GM23338 (cell line): ENCODE data around the gene TOMM6. TPM values are rescaled to one million over a fixed set of nuclear protein-coding genes. Genes with fewer than 3 reads are reported as not detected.
A peak's percentile ranks its signal among the peaks of the same experiment; 100 is the strongest.

ENCODE experiments used
- ATAC-seq: fragments of 200-7000 bp; cut with Tn5 transposase; 3 replicates; pipeline ENCODE4 v1.9.1; 2020
- DNase-seq: peaks from one replicate; pipeline ENCODE4 v3.0.0-alpha.2; 2015; ENCODE audit warnings: low spot score
- H2AFZ ChIP-seq: fragments of 200-600 bp; sonication (generic); 2 replicates; pipeline ENCODE4 v1.8.0; 2016; ENCODE audit warnings: antibody characterized with exemption, mild to moderate bottlenecking, moderate library complexity
- H3F3A ChIP-seq: fragments of 200-600 bp; sonication (generic); replicated peaks from 2 replicates; pipeline ENCODE4 v1.8.0; 2017; ENCODE audit warnings: antibody characterized with exemption, mixed run types, low read depth
- H3K27ac ChIP-seq: fragments of 200-600 bp; sonication (generic); 2 replicates; pipeline ENCODE4 v1.6.1; 2016; ENCODE audit warnings: low read depth
- H3K27me3 ChIP-seq: fragments of 200-600 bp; sonication (generic); 2 replicates; pipeline ENCODE4 v1.8.0; 2016; ENCODE audit warnings: mild to moderate bottlenecking, mixed run types, moderate library complexity; ENCODE audit not compliant: insufficient read depth
- H3K36me3 ChIP-seq: fragments of 200-600 bp; sonication (generic); 2 replicates; pipeline ENCODE4 v1.8.0; 2016; ENCODE audit warnings: mild to moderate bottlenecking; ENCODE audit not compliant: insufficient read depth
- H3K4me1 ChIP-seq: fragments of 200-600 bp; sonication (generic); 2 replicates; pipeline ENCODE4 v1.8.0; 2016; ENCODE audit warnings: mild to moderate bottlenecking, moderate library complexity; ENCODE audit not compliant: insufficient read depth
- H3K4me2 ChIP-seq: fragments of 200-600 bp; sonication (generic); 2 replicates; pipeline ENCODE4 v1.7.1; 2017; ENCODE audit warnings: mixed run types
- H3K4me3 ChIP-seq: fragments of 200-600 bp; sonication (generic); 2 replicates; pipeline ENCODE4 v1.6.1; 2016; ENCODE audit warnings: mixed run types
- H3K79me2 ChIP-seq: fragments of 200-600 bp; sonication (generic); replicated peaks from 2 replicates; pipeline ENCODE4 v1.8.0; 2017; ENCODE audit warnings: mild to moderate bottlenecking; ENCODE audit not compliant: insufficient read depth
- H3K9me2 ChIP-seq: fragments of 200-600 bp; sonication (generic); 2 replicates; pipeline ENCODE4 v1.8.0; 2017; ENCODE audit not compliant: insufficient read depth
- H4K20me1 ChIP-seq: fragments of 200-600 bp; sonication (generic); replicated peaks from 2 replicates; pipeline ENCODE4 v1.8.0; 2017; ENCODE audit warnings: mild to moderate bottlenecking; ENCODE audit not compliant: insufficient read depth
- H3K27ac Mint-ChIP-seq: 2 replicates; pipeline ENCODE4 v1.8.0; 2020; ENCODE audit warnings: inconsistent platforms, mild to moderate bottlenecking, moderate library complexity, mixed read lengths
- H3K27me3 Mint-ChIP-seq: 3 replicates; pipeline ENCODE4 v1.8.0; 2022; ENCODE audit warnings: low read depth, mild to moderate bottlenecking, moderate library complexity, mixed read lengths, inconsistent platforms; ENCODE audit not compliant: insufficient read depth, poor library complexity
- H3K36me3 Mint-ChIP-seq: 3 replicates; pipeline ENCODE4 v1.8.0; 2021; ENCODE audit warnings: low read depth, mild to moderate bottlenecking, inconsistent platforms, moderate library complexity, mixed read lengths
- H3K4me1 Mint-ChIP-seq: 3 replicates; pipeline ENCODE4 v1.8.0; 2020; ENCODE audit warnings: mild to moderate bottlenecking, inconsistent platforms, mixed read lengths
- H3K4me3 Mint-ChIP-seq: 3 replicates; pipeline ENCODE4 v1.8.0; 2021; ENCODE audit warnings: moderate library complexity, mild to moderate bottlenecking, inconsistent platforms, mixed read lengths
- H3K9me3 Mint-ChIP-seq: 3 replicates; pipeline ENCODE4 v1.8.0; 2020; ENCODE audit warnings: moderate library complexity, mild to moderate bottlenecking, inconsistent platforms, mixed read lengths
- CREB1 ChIP-seq: fragments of 250-450 bp; sonication (Bioruptor Pico); IDR thresholded peaks from 2 replicates; pipeline ENCODE4 v1.5.0; 2020; ENCODE audit warnings: low read depth, mild to moderate bottlenecking, moderate library complexity
- EZH2phosphoT487 ChIP-seq: fragments of 200-600 bp; sonication (generic); IDR thresholded peaks from one replicate; pipeline ENCODE4 v1.8.1; 2018; ENCODE audit warnings: antibody characterized with exemption; ENCODE audit not compliant: unreplicated experiment
- JUNB ChIP-seq: IDR thresholded peaks from one replicate; pipeline ENCODE4 v1.6.1; 2016; ENCODE audit warnings: antibody characterized with exemption; ENCODE audit not compliant: unreplicated experiment
- NANOG ChIP-seq: IDR thresholded peaks from 2 replicates; pipeline ENCODE4 v1.6.1; 2016; ENCODE audit warnings: antibody characterized with exemption, borderline replicate concordance
- POLR2AphosphoS5 ChIP-seq: IDR thresholded peaks from 2 replicates; pipeline ENCODE4 v1.6.1; 2016; ENCODE audit warnings: antibody characterized with exemption, low read depth
- STAT1 ChIP-seq: IDR thresholded peaks from one replicate; pipeline ENCODE4 v1.6.1; 2016; ENCODE audit warnings: antibody characterized with exemption; ENCODE audit not compliant: unreplicated experiment
- ZNF114 ChIP-seq: fragments of 250-450 bp; sonication (Bioruptor Pico); IDR thresholded peaks from 2 replicates; pipeline ENCODE4 v1.5.0; 2020; ENCODE audit warnings: mild to moderate bottlenecking, moderate library complexity
- ZNF331 ChIP-seq: fragments of 250-450 bp; sonication (Bioruptor Pico); IDR thresholded peaks from 2 replicates; pipeline ENCODE4 v1.5.0; 2020; ENCODE audit warnings: low read depth, mild to moderate bottlenecking, moderate library complexity
- polyA plus RNA-seq: library from polyadenylated mRNA; unstranded; fragments of >200 nt; fragmentation: Nextera tagmentation; extraction: Ambion mirVana; gene quantifications from 2 replicates; pipeline ENCODE4 v1.2.1, GENCODE V29; 2016
- total RNA-seq: library from RNA; depleted of rRNA; stranded (reverse); fragments of >200 nt; shearing (Covaris generic); gene quantifications from 2 replicates; pipeline ENCODE4 v1.2.3, GENCODE V29; 2014
- TF ChIP-seq, protein P1 (sequence below): IDR thresholded peaks from 2 replicates; pipeline ENCODE4 v1.6.1; 2016; ENCODE audit warnings: antibody characterized with exemption
- TF ChIP-seq, protein P2 (sequence below), 2 experiments: fragments of 200-600 bp in 1 of 2; sonication (generic) in 1 of 2; conservative IDR thresholded peaks; 2 replicates each; pipeline versions ENCODE4 v1.5.1 to v1.6.1; 2016 to 2017; ENCODE audit warnings: antibody characterized with exemption in 2 of 2, low read depth in 2 of 2, mild to moderate bottlenecking in 2 of 2, moderate library complexity in 1 of 2
- TF ChIP-seq, protein P3 (sequence below): IDR thresholded peaks from one replicate; pipeline ENCODE4 v1.6.1; 2018; ENCODE audit warnings: antibody characterized with exemption; ENCODE audit not compliant: unreplicated experiment

Gene TOMM6
- total and polyA plus RNA-seq, 2 experiments from 2014 or later = 195 to 372 TPM

- TF ChIP-seq JUNB = no peak
- no peak for TF ChIP-seq STAT1
- no peak for TF ChIP-seq POLR2AphosphoS5
- no peak for TF ChIP-seq EZH2phosphoT487
- TF ChIP-seq, protein P1, sequence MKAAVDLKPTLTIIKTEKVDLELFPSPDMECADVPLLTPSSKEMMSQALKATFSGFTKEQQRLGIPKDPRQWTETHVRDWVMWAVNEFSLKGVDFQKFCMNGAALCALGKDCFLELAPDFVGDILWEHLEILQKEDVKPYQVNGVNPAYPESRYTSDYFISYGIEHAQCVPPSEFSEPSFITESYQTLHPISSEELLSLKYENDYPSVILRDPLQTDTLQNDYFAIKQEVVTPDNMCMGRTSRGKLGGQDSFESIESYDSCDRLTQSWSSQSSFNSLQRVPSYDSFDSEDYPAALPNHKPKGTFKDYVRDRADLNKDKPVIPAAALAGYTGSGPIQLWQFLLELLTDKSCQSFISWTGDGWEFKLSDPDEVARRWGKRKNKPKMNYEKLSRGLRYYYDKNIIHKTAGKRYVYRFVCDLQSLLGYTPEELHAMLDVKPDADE = no peak
- TF ChIP-seq NANOG = no peak
These were observed 28.2 kb upstream of the TOMM6 start (continued) for GRCh38 chr6:41759106-41759904.

GRCh38 chr6:41759905-41760579, 27.5 kb upstream of the TOMM6 start:
- H3K79me2 ChIP-seq = no peaks in the 10 kb centered on the region
- H3K4me1 ChIP-seq = no peaks in the 10 kb centered on the region
- Mint-ChIP-seq H3K4me3 (no peak overlapping the region), H3K27me3 (peaks cover 21% of the 10 kb centered on the region), H3K27ac (no peak overlapping the region), H3K9me3 (no peaks in the 10 kb centered on the region), H3K4me1 (peaks cover 7% of the 10 kb centered on the region), H3K36me3 (no peaks in the 10 kb centered on the region)
- no peak overlapping the region for H3K4me2 ChIP-seq
- ATAC-seq = no peak
- H3K27ac ChIP-seq = no peak overlapping the region
- no peaks in the 10 kb centered on the region for H3F3A ChIP-seq
- no peak overlapping the region for H3K4me3 ChIP-seq
- H4K20me1 ChIP-seq = no peaks in the 10 kb centered on the region
- no peaks in the 10 kb centered on the region for H3K27me3 ChIP-seq
- H3K9me2 ChIP-seq = no peaks in the 10 kb centered on the region
- 0 out of 2 replicates have a peak overlapping the region, but pooled peaks have one; percentile 23 for H2AFZ ChIP-seq
- no peaks in the 10 kb centered on the region for H3K36me3 ChIP-seq
- DNase-seq = no peak
- no peak for TF ChIP-seq ZNF331 (CRISPR knock-in tag)
- TF ChIP-seq, protein P2, sequence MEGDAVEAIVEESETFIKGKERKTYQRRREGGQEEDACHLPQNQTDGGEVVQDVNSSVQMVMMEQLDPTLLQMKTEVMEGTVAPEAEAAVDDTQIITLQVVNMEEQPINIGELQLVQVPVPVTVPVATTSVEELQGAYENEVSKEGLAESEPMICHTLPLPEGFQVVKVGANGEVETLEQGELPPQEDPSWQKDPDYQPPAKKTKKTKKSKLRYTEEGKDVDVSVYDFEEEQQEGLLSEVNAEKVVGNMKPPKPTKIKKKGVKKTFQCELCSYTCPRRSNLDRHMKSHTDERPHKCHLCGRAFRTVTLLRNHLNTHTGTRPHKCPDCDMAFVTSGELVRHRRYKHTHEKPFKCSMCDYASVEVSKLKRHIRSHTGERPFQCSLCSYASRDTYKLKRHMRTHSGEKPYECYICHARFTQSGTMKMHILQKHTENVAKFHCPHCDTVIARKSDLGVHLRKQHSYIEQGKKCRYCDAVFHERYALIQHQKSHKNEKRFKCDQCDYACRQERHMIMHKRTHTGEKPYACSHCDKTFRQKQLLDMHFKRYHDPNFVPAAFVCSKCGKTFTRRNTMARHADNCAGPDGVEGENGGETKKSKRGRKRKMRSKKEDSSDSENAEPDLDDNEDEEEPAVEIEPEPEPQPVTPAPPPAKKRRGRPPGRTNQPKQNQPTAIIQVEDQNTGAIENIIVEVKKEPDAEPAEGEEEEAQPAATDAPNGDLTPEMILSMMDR (conservative IDR thresholded peaks at IDR 0.05; ENCODE audit: low read depth in 2 of 2) = no peak
- TF ChIP-seq EZH2phosphoT487 = no peak
- TF ChIP-seq ZNF114 (CRISPR knock-in tag) = no peak
- TF ChIP-seq JUNB = no peak
- TF ChIP-seq, protein P1 = no peak
- TF ChIP-seq CREB1 (CRISPR knock-in tag) = no peak
- TF ChIP-seq, protein P3, sequence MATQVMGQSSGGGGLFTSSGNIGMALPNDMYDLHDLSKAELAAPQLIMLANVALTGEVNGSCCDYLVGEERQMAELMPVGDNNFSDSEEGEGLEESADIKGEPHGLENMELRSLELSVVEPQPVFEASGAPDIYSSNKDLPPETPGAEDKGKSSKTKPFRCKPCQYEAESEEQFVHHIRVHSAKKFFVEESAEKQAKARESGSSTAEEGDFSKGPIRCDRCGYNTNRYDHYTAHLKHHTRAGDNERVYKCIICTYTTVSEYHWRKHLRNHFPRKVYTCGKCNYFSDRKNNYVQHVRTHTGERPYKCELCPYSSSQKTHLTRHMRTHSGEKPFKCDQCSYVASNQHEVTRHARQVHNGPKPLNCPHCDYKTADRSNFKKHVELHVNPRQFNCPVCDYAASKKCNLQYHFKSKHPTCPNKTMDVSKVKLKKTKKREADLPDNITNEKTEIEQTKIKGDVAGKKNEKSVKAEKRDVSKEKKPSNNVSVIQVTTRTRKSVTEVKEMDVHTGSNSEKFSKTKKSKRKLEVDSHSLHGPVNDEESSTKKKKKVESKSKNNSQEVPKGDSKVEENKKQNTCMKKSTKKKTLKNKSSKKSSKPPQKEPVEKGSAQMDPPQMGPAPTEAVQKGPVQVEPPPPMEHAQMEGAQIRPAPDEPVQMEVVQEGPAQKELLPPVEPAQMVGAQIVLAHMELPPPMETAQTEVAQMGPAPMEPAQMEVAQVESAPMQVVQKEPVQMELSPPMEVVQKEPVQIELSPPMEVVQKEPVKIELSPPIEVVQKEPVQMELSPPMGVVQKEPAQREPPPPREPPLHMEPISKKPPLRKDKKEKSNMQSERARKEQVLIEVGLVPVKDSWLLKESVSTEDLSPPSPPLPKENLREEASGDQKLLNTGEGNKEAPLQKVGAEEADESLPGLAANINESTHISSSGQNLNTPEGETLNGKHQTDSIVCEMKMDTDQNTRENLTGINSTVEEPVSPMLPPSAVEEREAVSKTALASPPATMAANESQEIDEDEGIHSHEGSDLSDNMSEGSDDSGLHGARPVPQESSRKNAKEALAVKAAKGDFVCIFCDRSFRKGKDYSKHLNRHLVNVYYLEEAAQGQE = no peak
- no peak for TF ChIP-seq POLR2AphosphoS5
